ENCODE data around the gene RAB15.

Gene RAB15

GRCh38 chr14:64953661-64954060 is 18.5 kb downstream of the RAB15 start:
- peaks cover 5% of the 10 kb centered on the region; the same call in 1 of the 2 replicates for H4K20me1 ChIP-seq (ENCODE audit: insufficient read depth, low read length)
- TF ChIP-seq CTCF (IDR thresholded peaks at IDR 0.05; ENCODE audit: borderline replicate concordance, extremely low read depth, low read length, poor library complexity, severe bottlenecking): no peak
- TF ChIP-seq EZH2 (IDR thresholded peaks at IDR 0.05; ENCODE audit: borderline replicate concordance, low read depth, low read length, severe bottlenecking): no peak
- H3K4me3 ChIP-seq (ENCODE audit: low read depth in 1 of 2, low read length in 2 of 2): no peak overlapping the region
- no peaks in the 10 kb centered on the region for H3K79me2 ChIP-seq (ENCODE audit: insufficient read depth, low read length)
- H3K4me1 ChIP-seq (ENCODE audit: insufficient read depth, low read length): no peaks in the 10 kb centered on the region
- H2AFZ ChIP-seq (ENCODE audit: low read depth, low read length): no peak overlapping the region
- no peaks in the 10 kb centered on the region for H3K9me3 ChIP-seq (ENCODE audit: insufficient read depth, low read length, severe bottlenecking)
- H3K4me2 ChIP-seq (ENCODE audit: insufficient read depth, low read length): no peak overlapping the region
- no peak overlapping the region for H3K9ac ChIP-seq (ENCODE audit: low read depth, low read length)
- no peak overlapping the region for H3K27ac ChIP-seq (ENCODE audit: low read length)
- no peaks in the 10 kb centered on the region for H3K27me3 ChIP-seq (ENCODE audit: insufficient read depth, low read length, poor library complexity)
- DNase-seq (no peak), ATAC-seq (ENCODE audit: insufficient read depth, low read depth) (no peak)
- H3K36me3 ChIP-seq (ENCODE audit: insufficient read depth, low read length): peaks cover 37% of the 10 kb centered on the region

- ATAC-seq (ENCODE audit: insufficient read depth, low read depth) (0 out of 3 replicates have a peak, but pooled peaks have one; percentile 18), DNase-seq (no peak)
- peaks cover 41% of the 10 kb centered on the region for H3K36me3 ChIP-seq (ENCODE audit: insufficient read depth, low read length)
- no peaks in the 10 kb centered on the region for H3K79me2 ChIP-seq (ENCODE audit: insufficient read depth, low read length)
- no peaks in the 10 kb centered on the region for H3K27me3 ChIP-seq (ENCODE audit: insufficient read depth, low read length, poor library complexity)
- H3K9ac ChIP-seq (ENCODE audit: low read depth, low read length): no peak overlapping the region
- TF ChIP-seq CTCF (IDR thresholded peaks at IDR 0.05; ENCODE audit: borderline replicate concordance, extremely low read depth, low read length, poor library complexity, severe bottlenecking) (no peak), EZH2 (IDR thresholded peaks at IDR 0.05; ENCODE audit: borderline replicate concordance, low read depth, low read length, severe bottlenecking) (no peak)
- H3K4me2 ChIP-seq (ENCODE audit: insufficient read depth, low read length): no peak overlapping the region
- no peaks in the 10 kb centered on the region for H3K9me3 ChIP-seq (ENCODE audit: insufficient read depth, low read length, severe bottlenecking)
- no peak overlapping the region for H3K27ac ChIP-seq (ENCODE audit: low read length)
- H3K4me3 ChIP-seq (ENCODE audit: low read depth in 1 of 2, low read length in 2 of 2): no peak overlapping the region
- H2AFZ ChIP-seq (ENCODE audit: low read depth, low read length): no peak overlapping the region
- 0 out of 2 replicates have a peak, but pooled peaks cover 3% of the 10 kb centered on the region for H4K20me1 ChIP-seq (ENCODE audit: insufficient read depth, low read length)
- H3K4me1 ChIP-seq (ENCODE audit: insufficient read depth, low read length): no peaks in the 10 kb centered on the region
These were observed 18.9 kb downstream of the RAB15 start for GRCh38 chr14:64953310-64953654.

GRCh38 chr14:64952598-64953309 is 19.4 kb downstream of the RAB15 start:
- no peak overlapping the region for H3K4me2 ChIP-seq (ENCODE audit: insufficient read depth, low read length)
- H3K79me2 ChIP-seq (ENCODE audit: insufficient read depth, low read length): no peaks in the 10 kb centered on the region
- TF ChIP-seq EZH2 (IDR thresholded peaks at IDR 0.05; ENCODE audit: borderline replicate concordance, low read depth, low read length, severe bottlenecking): no peak
- peak; percentile 35 for TF ChIP-seq CTCF (IDR thresholded peaks at IDR 0.05; ENCODE audit: borderline replicate concordance, extremely low read depth, low read length, poor library complexity, severe bottlenecking)
- 0 out of 2 replicates have a peak, but pooled peaks cover 3% of the 10 kb centered on the region for H4K20me1 ChIP-seq (ENCODE audit: insufficient read depth, low read length)
- no peak overlapping the region for H3K27ac ChIP-seq (ENCODE audit: low read length)
- H3K9me3 ChIP-seq (ENCODE audit: insufficient read depth, low read length, severe bottlenecking): no peaks in the 10 kb centered on the region
- DNase-seq: no peak
- H3K27me3 ChIP-seq (ENCODE audit: insufficient read depth, low read length, poor library complexity): no peaks in the 10 kb centered on the region
- no peak overlapping the region for H3K4me3 ChIP-seq (ENCODE audit: low read depth in 1 of 2, low read length in 2 of 2)
- H3K9ac ChIP-seq (ENCODE audit: low read depth, low read length): no peak overlapping the region
- ATAC-seq (ENCODE audit: insufficient read depth, low read depth): peak; percentile 59; the same call in 1 of the 3 replicates
- H3K4me1 ChIP-seq (ENCODE audit: insufficient read depth, low read length): no peaks in the 10 kb centered on the region
- H2AFZ ChIP-seq (ENCODE audit: low read depth, low read length): no peak overlapping the region
- peaks cover 46% of the 10 kb centered on the region for H3K36me3 ChIP-seq (ENCODE audit: insufficient read depth, low read length)

Data from DND-41 (cell line).